ENCODE results near the gene TFPI.

DNA sequence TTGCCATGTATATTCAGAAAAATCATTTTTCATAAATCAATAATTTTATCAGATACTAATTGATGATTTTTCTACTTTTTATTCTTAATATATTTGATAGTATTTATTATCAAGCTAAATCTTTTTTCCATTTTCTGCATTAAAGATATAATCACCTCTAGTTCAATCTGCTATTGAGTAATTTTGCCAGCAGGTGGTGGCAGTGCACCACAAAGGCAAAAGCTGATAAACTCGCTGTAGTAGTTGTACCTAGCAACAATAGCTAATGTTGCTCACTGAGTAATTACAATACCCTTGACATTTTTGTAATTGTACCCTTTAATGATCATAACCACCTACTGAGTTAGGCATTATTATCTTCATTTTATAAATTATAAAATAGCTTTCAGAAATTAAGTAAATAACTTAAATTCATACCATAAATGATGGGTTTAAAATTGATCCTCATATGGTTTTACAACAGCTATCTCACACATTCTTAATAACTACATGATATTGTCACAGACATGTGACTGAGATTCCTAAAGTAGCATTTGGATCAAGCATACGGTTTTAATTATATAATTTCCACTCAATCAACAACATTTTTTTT, 54.2 kb downstream of the TFPI start:
- no peak for TF ChIP-seq ATF3 (IDR thresholded peaks at IDR 0.05; ENCODE audit: insufficient read depth, low read depth, low read length)
- peak in 2 of 3 experiments; percentile 62 to 90; a peak in 3 of 4 replicates for TF ChIP-seq CTCF (IDR thresholded peaks at IDR 0.05; ENCODE audit: control extremely low read depth in 1 of 3, insufficient read depth in 1 of 3, low read depth in 1 of 3, low read length in 3 of 3)
- TF ChIP-seq MAFK (IDR thresholded peaks at IDR 0.05; ENCODE audit: low read depth, low read length), result no peak
